HG03378 (cell line): ENCODE results near the gene PCGF6.
"Not testable (repeated sequence)": the region's sequence is repeated elsewhere in the genome, so short reads cannot be mapped to it uniquely, and the experiment has no call there.

Experiments
- ATAC-seq: cut with Tn5 transposase; IDR thresholded peaks from one replicate; pipeline ENCODE4 v1.9.1; 2021; ENCODE audit warnings: mild to moderate bottlenecking, moderate library complexity; ENCODE audit not compliant: unreplicated experiment

Gene PCGF6

DNA sequence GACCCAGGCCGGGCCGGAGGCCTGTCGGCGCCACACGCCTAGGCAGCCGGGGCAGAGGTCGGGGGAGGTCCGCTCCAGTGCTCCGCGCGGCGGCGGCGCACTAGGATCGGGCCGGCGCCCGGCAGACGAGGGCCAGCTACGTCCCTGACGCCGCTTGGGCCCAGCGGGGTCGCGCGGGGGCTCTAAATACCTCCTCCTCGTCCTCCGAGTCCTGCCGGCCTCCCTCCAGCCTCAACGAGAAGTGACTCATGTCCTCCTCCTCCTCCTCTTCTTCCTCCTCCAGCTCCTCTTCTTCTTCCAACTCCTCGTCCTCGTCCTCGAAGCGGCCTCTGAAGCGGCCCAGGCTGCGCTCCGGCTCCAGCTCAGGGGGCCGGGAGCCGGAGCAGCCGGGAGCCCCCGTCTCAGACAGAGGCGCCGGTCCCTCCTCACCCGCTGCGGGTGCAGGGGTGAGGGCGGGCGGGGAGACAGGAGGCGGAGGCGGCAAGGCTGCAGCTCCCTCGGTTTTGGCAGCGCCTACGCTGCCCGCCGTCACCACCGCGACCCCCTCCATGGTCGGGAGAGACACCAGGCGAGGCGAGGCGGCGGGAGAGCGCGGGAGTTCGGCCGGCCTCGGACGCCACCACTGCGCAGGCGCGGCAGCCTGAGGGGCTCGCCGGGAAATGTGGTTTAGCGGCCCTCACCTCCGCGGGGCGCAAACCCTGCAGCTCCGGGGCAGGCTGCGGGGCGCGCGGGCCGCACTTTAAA is at the start of gene PCGF6:
Gene PCGF6, minus strand, starts transcription at position 624 of the 744 bp plus-strand sequence. Its CDS starts 74 bp downstream, at position 550.
- peak; percentile 51 for ATAC-seq

GRCh38 chr10:103397191-103397825 is 46.4 kb upstream of the PCGF6 start:
- ATAC-seq, result no peak

GRCh38 chr10:103396789-103397087 is 45.8 kb upstream of the PCGF6 start:
- ATAC-seq, result no peak

- peak; percentile 96 for ATAC-seq
Observed at GRCh38 chr10:103396067-103396788, 45.3 kb upstream of the PCGF6 start, which contains the start of the genes ATP5MK and PDCD11. ATP5MK (minus strand) TSS chr10:103396475; CDS start chr10:103392457, 4,018 bp downstream. PDCD11 (plus strand) TSS chr10:103396626; CDS start chr10:103398427, 1,801 bp downstream.

- ATAC-seq, result no peak
Observed at GRCh38 chr10:103395754-103396066, 44.8 kb upstream of the PCGF6 start.

DNA sequence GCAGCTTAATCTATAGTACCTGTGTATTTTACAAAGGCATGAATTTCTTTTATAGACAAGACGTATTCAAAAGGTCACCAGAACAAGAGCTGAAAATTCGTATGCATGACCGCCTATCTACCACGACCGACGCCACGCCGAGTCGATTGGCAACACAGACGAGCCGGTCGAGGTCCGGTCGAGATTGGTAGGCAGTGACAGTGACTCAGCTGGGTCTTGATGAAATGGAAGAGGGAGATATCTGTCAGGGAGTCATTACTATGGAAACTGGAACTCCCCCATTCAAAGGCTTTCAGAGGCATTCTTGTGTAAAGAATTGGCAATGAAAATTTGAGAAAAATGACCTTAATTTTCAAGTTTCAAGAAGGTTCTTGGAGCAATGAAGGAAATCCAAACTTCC is 43.2 kb upstream of the PCGF6 start:
- ATAC-seq, result no peak

DNA sequence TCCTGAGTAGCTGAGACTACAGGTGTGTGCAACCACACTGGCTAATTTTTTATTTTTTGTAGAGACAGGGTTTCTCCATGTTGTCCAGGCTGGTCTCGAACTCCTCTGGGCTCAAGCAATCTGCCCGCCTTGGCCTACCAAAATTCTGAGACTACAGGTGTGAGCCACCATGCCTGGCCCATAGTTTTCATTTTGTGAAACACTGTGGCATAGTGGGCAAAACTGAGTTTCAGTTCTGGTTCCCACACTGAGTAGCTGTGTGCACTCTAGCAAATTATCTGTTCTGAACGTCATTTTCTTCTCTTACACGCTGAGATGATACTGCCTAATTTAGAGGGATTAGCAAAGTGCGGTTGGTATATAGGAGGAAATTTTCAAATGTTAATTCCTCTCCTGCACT is 31.8 kb upstream of the PCGF6 start:
- no peak for ATAC-seq

- ATAC-seq, result no peak
Observed at GRCh38 chr10:103374263-103374662, 23.3 kb upstream of the PCGF6 start.

DNA sequence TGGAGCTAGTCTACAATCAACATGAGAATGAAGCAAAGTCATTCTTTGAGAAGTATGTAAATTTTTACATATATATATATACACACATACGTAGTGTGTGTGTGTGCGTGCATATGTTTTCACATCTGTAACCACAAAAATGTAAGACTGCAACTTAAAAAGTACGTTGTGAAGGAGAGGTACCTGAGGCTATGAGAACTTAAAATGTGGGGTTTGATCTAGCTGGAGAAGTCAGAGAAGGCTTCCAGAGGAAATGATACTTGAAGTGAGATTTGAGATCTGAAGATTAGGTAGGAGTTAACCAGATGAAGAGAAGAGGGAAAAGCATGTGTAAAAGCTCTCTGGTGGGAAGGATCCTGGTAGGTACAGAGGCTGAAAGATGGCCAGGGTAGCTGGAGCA is 22.6 kb upstream of the PCGF6 start:
- ATAC-seq, result peak; percentile 32

DNA sequence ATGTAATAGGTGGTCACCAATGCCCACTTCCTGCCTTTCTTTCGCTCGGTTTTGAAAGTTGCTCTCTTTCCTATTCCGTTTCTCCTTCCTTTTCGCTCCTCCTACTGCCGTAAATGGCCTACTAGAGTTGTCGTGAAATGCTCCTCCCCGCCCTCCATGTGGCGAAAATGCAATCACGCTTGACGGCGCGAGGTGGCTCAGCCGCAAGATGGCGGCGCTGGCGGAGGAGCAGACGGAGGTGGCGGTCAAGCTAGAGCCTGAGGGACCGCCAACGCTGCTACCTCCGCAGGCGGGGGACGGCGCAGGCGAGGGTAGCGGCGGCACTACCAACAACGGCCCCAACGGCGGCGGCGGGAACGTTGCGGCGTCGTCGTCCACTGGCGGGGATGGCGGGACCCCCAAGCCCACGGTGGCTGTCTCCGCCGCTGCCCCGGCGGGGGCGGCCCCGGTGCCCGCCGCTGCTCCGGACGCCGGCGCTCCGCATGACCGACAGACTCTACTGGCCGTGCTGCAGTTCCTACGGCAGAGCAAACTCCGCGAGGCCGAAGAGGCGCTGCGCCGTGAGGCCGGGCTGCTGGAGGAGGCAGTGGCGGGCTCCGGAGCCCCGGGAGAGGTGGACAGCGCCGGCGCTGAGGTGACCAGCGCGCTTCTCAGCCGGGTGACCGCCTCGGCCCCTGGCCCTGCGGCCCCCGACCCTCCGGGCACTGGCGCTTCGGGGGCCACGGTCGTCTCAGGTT is 17.0 kb upstream of the PCGF6 start, which contains the start of gene TAF5:
Gene TAF5, plus strand, starts transcription at position 195 of the 737 bp plus-strand sequence. Its CDS starts 14 bp downstream, at position 209.
- peak; percentile 49 for ATAC-seq

GRCh38 chr10:103367379-103367781 is 16.4 kb upstream of the PCGF6 start:
- no peak for ATAC-seq

DNA sequence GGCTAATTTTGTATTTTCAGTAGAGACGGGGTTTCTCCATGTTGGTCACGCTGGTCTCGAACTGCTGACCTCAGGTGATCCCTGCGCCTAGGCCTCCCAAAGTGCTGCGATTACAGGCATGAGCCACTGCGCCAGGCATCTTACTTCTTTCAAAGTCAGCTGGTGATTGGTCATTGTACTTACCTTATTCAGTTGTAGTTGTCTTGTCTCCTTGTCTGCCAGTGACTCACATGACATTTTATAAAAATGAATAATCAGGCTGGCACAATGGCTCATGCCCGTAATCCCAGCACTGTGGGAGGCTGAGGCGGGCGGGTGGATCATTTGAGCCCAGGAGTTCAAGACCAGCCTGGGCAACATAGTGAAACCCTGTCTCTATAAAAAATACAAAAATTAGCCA is 9.9 kb upstream of the PCGF6 start:
- not testable (repeated sequence) for ATAC-seq

- not testable (repeated sequence) for ATAC-seq
Observed at GRCh38 chr10:103359493-103359892, 8.6 kb upstream of the PCGF6 start.

DNA sequence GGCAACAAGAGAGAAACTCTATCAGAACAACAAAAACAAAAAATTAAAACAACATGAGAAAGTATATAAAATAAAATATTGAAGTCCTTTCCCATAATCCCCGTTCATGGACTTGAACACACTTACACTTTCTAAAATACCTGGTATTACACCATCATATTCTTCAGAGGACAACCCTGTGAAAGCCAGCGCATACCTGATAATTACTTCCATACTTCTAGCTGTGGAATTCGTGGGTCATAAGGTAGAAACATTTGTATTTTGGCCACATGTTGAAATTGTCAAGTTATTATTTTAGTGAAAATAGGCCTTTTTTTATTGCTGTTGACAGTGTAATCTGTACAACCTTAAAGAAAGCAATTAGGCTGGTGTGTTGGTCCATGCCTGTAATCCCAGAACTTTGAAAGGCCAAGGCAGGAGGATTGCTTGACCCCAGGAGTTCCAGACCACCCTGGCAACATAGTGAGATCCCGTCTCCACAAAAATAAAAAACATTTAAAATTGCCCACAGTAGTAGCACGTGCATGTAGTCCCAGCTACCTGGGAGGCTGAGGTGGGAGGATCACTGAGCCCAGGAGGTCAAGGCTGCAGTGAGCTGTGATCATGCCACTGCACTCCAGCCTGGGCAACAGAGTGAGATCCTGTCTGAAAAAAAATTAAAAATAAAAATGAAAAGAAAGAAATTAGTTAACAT is 5.1 kb upstream of the PCGF6 start:
- no peak for ATAC-seq

GRCh38 chr10:103354567-103354966 is 3.6 kb upstream of the PCGF6 start:
- not testable (repeated sequence) for ATAC-seq

DNA sequence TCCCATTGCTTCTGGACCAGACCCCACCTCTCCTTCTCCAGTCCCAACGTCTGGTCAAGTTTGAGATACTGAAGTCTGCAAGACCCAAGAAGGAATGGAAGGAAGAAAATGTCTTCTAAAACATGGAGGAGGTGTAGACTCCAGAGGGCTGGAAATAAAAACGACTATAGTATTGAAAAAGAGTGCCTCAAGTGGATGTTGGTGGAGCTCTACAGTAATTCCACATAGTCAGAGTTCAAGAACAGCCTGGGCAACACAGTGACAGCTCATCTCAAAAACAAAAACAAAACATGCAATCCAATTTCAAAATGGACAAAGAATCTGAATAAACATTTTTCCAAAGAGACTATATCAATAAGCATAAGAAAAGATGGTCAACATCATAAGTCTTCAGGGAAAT is 2.3 kb upstream of the PCGF6 start:
- ATAC-seq, result no peak

- no peak for ATAC-seq
Observed at GRCh38 chr10:103350175-103350516, 794 bp downstream of the PCGF6 start.

- ATAC-seq, result no peak
Observed at GRCh38 chr10:103336370-103336769, 14.6 kb downstream of the PCGF6 start.

GRCh38 chr10:103334567-103334966 is 16.4 kb downstream of the PCGF6 start:
- ATAC-seq, result no peak

DNA sequence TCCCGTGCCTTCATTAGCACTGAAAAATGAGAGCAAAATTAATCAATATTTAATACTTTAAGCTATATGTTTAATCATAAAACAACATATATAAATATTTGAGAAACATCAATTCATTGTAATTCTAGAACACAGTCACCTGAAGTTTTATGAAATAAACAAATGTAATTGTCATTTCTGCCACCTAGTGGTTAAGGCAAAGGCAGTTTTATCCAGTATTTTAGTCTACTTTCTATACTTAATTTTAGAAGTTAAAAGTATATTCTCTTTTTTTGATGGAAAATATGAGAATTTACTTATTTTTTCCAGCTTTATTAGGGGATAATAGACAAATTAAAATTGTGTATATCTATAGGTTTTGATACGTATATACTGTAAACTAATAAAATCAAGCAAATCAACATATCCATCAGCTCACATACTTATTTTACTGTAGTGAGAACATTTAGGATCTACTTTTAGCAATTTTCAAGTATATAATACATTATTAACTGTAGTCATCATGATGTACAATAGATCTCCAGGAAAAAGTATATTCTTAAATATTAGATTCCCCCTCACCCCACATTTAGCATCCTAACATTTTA is 16.9 kb downstream of the PCGF6 start:
- no peak for ATAC-seq
